Thyroid gland (tissue), 4 donors: ENCODE data around the gene AMER3. TPM values are rescaled to one million over a fixed set of nuclear protein-coding genes. Genes with fewer than 3 reads are reported as not detected.
A peak's percentile ranks its signal among the peaks of the same experiment; 100 is the strongest.

ENCODE experiments used
- DNase-seq, 2 donors: peaks; one replicate each; pipeline ENCODE4 v3.0.0-alpha.2; 2019
- H3K27ac ChIP-seq, 3 donors: fragments of 200-600 bp; sonication (generic); 1 replicate in 2 of 3; 2 replicates in 1 of 3; pipeline ENCODE4 v1.5.1; 2016 to 2019; ENCODE audit warnings: mild to moderate bottlenecking in 1 of 3, moderate library complexity in 1 of 3
- H3K27me3 ChIP-seq: fragments of 200-600 bp; sonication (generic); one replicate; pipeline ENCODE4 v1.5.1; 2019
- H3K36me3 ChIP-seq, 2 donors: fragments of 200-600 bp; sonication (generic); one replicate each; pipeline ENCODE4 v1.5.1; 2016 to 2019
- H3K4me1 ChIP-seq, 2 donors: fragments of 200-600 bp; sonication (generic); one replicate each; pipeline ENCODE4 v1.5.1; 2017 to 2019
- H3K4me3 ChIP-seq, 3 donors: fragments of 200-600 bp; sonication (generic); replicated peaks in 1 of 3; 1 replicate in 2 of 3; 2 replicates in 1 of 3; pipeline ENCODE4 v1.5.1; 2016; ENCODE audit warnings: mild to moderate bottlenecking in 1 of 3
- H3K9me3 ChIP-seq: fragments of 200-600 bp; sonication (generic); one replicate; pipeline ENCODE4 v1.5.1; 2017
- CTCF ChIP-seq, 6 experiments: fragments of 200-600 bp in 3 of 6; fragments of 450-650 bp in 3 of 6; sonication (generic) in 3 of 6; IDR thresholded peaks; one replicate each; pipeline ENCODE4 v1.5.1; 2016 to 2019; ENCODE audit warnings: antibody characterized with exemption in 6 of 6, mild to moderate bottlenecking in 2 of 6, inconsistent platforms in 1 of 6, moderate library complexity in 1 of 6
- POLR2A ChIP-seq, 2 donors: fragments of 450-650 bp; IDR thresholded peaks; one replicate each; pipeline ENCODE4 v1.6.1; 2017; ENCODE audit warnings: antibody characterized with exemption in 2 of 2, mild to moderate bottlenecking in 2 of 2, moderate library complexity in 1 of 2
- WGBS, 2 donors: methylation state at CpG; one replicate each; pipeline ENCODE4 v1.1.5; 2017; 5-methylcytosine and 5-hydroxymethylcytosine counted together
- intact Hi-C: fragments of 100-400 bp; cut with DNase I; formaldehyde crosslinking; loops from one replicate; pipeline ENCODE4 v1.15.1; 2023
- total RNA-seq, 4 donors: library from RNA; depleted of rRNA; stranded (reverse); fragments of >200 nt; gene quantifications; one replicate each; pipeline ENCODE4 v1.2.3, GENCODE V29; 2016

AMER3 gene
- total RNA-seq, 4 donors from 2014 or later = 0.08 TPM; not detected in 3

DNA sequence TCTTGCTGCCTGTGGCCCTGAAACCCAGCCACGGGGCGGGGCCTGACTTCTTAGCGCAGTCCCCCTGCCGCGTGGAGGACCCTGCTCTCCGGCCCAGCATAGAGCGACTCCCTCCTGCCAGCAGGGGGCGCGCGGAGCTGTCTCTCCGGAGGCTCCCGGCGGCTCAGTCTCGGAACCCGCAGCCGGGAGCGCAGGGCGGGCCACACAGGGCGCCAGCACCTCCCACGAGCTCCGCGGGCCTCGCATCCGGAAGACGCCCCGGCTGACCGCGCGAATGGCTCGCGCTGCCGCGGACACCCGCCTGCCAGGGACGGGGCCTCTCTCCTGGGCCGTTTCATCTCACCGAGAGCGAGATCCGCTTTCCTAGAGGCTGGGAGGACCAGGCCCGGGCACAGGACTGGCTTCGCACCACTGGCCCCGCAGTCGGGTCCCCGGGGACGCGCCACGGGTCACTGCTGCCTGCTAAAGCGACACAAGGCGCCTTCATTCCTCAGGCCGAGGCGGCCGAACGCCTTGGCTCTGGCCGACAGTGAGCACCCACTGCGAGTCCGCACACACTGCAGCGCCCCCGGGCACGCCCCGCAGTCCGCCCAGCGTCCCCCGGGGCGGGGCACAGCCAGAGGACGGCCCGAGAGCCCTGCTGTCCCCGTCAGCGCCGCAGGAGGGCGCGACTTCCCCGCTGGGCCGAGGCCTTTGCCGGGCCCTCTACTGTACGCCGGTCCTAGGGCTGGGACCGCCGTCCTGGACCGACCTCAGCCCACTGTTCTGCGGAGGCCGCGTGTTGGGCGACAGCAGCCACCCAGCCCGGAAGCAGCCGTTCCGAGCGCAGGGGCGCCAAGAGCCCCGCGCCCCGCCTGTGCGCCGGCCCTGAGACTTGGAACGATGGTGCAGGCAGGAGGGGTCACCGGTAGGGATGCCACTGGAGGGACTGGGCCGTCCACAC, 42.4 kb downstream of the AMER3 start:
- H3K27ac ChIP-seq = peak overlapping the region; percentile 87 to 96 (median 93)
- H3K36me3 ChIP-seq = no peaks in the 10 kb centered on the region
- 2% methylated on average over 18 of the region's 96 CpGs; no CpG with 5 or more reads in 1 of the 2 donors for WGBS, 2 donors
- peak; percentile 93 to 94 for DNase-seq
- peak overlapping the region; percentile 29 to 69 (median 65) for H3K4me3 ChIP-seq
- no peaks in the 10 kb centered on the region for H3K27me3 ChIP-seq
- TF ChIP-seq POLR2A (IDR thresholded peaks at IDR 0.05) = peak in 1 of 2 donors; percentile 63
- TF ChIP-seq CTCF (IDR thresholded peaks at IDR 0.05) = peak; percentile 68 to 99 (median 84)
- peaks cover 6 to 17% of the 10 kb centered on the region in 2 donors for H3K4me1 ChIP-seq
- intact Hi-C loops = loop anchor here (2.0 to 5.0 kb wide), 2 partner anchors 75 to 120 kb away; no protein-coding TSS in a partner anchor
- H3K9me3 ChIP-seq = no peaks in the 10 kb centered on the region

GRCh38 chr2:130798472-130799218, 43.3 kb downstream of the AMER3 start:
- 9 to 20% methylated on average over 19 to 23 of the region's 30 CpGs for WGBS, 2 donors
- peak overlapping the region; percentile 87 to 96 (median 93) for H3K27ac ChIP-seq
- no peaks in the 10 kb centered on the region for H3K36me3 ChIP-seq
- intact Hi-C loops = loop anchor here (5.0 kb wide), 1 partner anchor 119 kb away; no protein-coding TSS in a partner anchor
- H3K4me1 ChIP-seq = peaks cover 6 to 17% of the 10 kb centered on the region in 2 donors
- H3K27me3 ChIP-seq = no peaks in the 10 kb centered on the region
- H3K4me3 ChIP-seq = peak overlapping the region in 2 of 3 donors; percentile 65 to 69
- peak; percentile 87 to 88 for DNase-seq
- H3K9me3 ChIP-seq = no peaks in the 10 kb centered on the region
- TF ChIP-seq CTCF (IDR thresholded peaks at IDR 0.05) (no peak), POLR2A (IDR thresholded peaks at IDR 0.05) (no peak)

- TF ChIP-seq POLR2A (IDR thresholded peaks at IDR 0.05) (no peak), CTCF (IDR thresholded peaks at IDR 0.05) (no peak)
- Histone ChIP-seq H3K36me3 (no peaks in the 10 kb centered on the region), H3K4me1 (peaks cover 6 to 17% of the 10 kb centered on the region in 2 donors), H3K4me3 (no peak overlapping the region), H3K9me3 (no peaks in the 10 kb centered on the region), H3K27ac (no peak overlapping the region), H3K27me3 (no peaks in the 10 kb centered on the region)
- 100% methylated on average over 1 of the region's 1 CpG for WGBS, 2 donors
- intact Hi-C loops = loop anchor here (5.0 kb wide), 1 partner anchor 118 kb away; no protein-coding TSS in a partner anchor
- no peak for DNase-seq
Measured at GRCh38 chr2:130799295-130799694, 44.0 kb downstream of the AMER3 start.

GRCh38 chr2:130805613-130806012, 50.3 kb downstream of the AMER3 start:
- no peak overlapping the region for H3K27ac ChIP-seq
- no peak for DNase-seq
- no peak overlapping the region for H3K4me3 ChIP-seq
- H3K9me3 ChIP-seq = no peaks in the 10 kb centered on the region
- TF ChIP-seq CTCF (IDR thresholded peaks at IDR 0.05) (no peak), POLR2A (IDR thresholded peaks at IDR 0.05) (no peak)
- intact Hi-C loops = no loop called here
- WGBS, 2 donors = 62 to 96% methylated on average over 4 of the region's 4 CpGs
- H3K4me1 ChIP-seq = peaks cover 12 to 19% of the 10 kb centered on the region in 2 donors
- no peaks in the 10 kb centered on the region for H3K36me3 ChIP-seq
- no peaks in the 10 kb centered on the region for H3K27me3 ChIP-seq
